GM19455 (cell line): ENCODE data around the gene MYO7A.

ENCODE experiments used
- ATAC-seq: cut with Tn5 transposase; IDR thresholded peaks from one replicate; pipeline ENCODE4 v1.9.1; 2021; ENCODE audit not compliant: unreplicated experiment

MYO7A gene

GRCh38 chr11:77127920-77128691 is at the start of gene MYO7A:
Gene MYO7A (plus strand): TSS chr11:77128246. CDS start chr11:77130635, 2,389 bp downstream.
- ATAC-seq, result no peak

- ATAC-seq, result no peak
These were observed 48.4 kb upstream of the MYO7A start for GRCh38 chr11:77079666-77080065.

- ATAC-seq, result no peak
These were observed 47.3 kb upstream of the MYO7A start for GRCh38 chr11:77080643-77081210.

- ATAC-seq, result no peak
These were observed 46.6 kb upstream of the MYO7A start for GRCh38 chr11:77081381-77081851.

- ATAC-seq, result no peak
These were observed 45.8 kb upstream of the MYO7A start for GRCh38 chr11:77081976-77082836.

GRCh38 chr11:77082838-77083565 is 45.0 kb upstream of the MYO7A start:
- ATAC-seq, result no peak

GRCh38 chr11:77083566-77084245 is 44.3 kb upstream of the MYO7A start:
- no peak for ATAC-seq

- no peak for ATAC-seq
These were observed 43.4 kb upstream of the MYO7A start for GRCh38 chr11:77084581-77085191.

GRCh38 chr11:77085652-77086051 is 42.4 kb upstream of the MYO7A start:
- no peak for ATAC-seq

- ATAC-seq, result no peak
These were observed 41.2 kb upstream of the MYO7A start for GRCh38 chr11:77086521-77087472.

- ATAC-seq, result no peak
These were observed 40.3 kb upstream of the MYO7A start for GRCh38 chr11:77087723-77088225.

- ATAC-seq, result no peak
These were observed 39.6 kb upstream of the MYO7A start for GRCh38 chr11:77088236-77089003.

GRCh38 chr11:77089004-77089545 is 39.0 kb upstream of the MYO7A start:
- no peak for ATAC-seq

- ATAC-seq, result no peak
These were observed 38.0 kb upstream of the MYO7A start for GRCh38 chr11:77090046-77090372.

GRCh38 chr11:77090373-77091111 is 37.5 kb upstream of the MYO7A start:
- ATAC-seq, result no peak

GRCh38 chr11:77091146-77091940 is 36.7 kb upstream of the MYO7A start:
- no peak for ATAC-seq
